ENCODE data around the gene MVD. TPM values are rescaled to one million over a fixed set of nuclear protein-coding genes. Genes with fewer than 3 reads are reported as not detected.

The MVD gene
- total and polyA plus RNA-seq, 2 of the 13 experiments (the other 11 are each of a cell fraction or from before 2014, with no cell fraction given) = 28.1 to 187 TPM

DNA sequence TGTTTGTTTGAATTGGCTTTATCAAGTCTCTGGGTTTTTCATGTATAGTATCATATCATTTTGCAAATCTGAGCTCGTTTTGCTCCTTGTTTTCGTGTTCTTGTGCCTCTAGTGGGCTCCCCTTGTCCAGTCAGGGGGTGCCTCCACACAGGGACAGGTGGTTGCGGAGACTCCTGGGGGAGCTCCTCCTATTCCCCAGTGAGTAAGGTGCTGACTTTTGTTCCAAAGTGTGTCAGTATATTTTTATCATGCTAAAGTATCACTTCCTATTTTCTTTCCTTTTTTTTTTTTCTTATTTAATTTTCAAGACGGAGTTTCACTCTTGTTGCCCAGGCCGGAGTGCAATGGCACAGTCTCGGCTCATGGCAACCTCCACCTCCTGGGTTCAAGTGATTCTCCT lies 54.8 kb downstream of the MVD start:
- no peak for DNase-seq (ENCODE audit: low spot score)
- BruUV-seq (replicated peaks) = no TSS peak
- intact Hi-C loops (cut with micrococcal nuclease; ENCODE audit: unreplicated experiment) = no loop called here
- H2AFZ ChIP-seq (ENCODE audit: low read length) = no peak overlapping the region
- no peaks in the 10 kb centered on the region for H3K79me2 ChIP-seq (ENCODE audit: insufficient read depth, low read length)
- no peak overlapping the region for H3K27ac ChIP-seq (ENCODE audit: extremely low read length, insufficient read depth, low read length)
- no peaks in the 10 kb centered on the region for H3K9me3 ChIP-seq (ENCODE audit: low read length)
- H3K4me2 ChIP-seq (ENCODE audit: low read depth, low read length) = no peak overlapping the region
- FAIRE-seq = no peak
- H3K4me3 ChIP-seq (replicated peaks in 1 of 3; ENCODE audit: insufficient read depth in 1 of 3, low read depth in 2 of 3, low read length in 3 of 3) = no peak overlapping the region
- H3K27me3 ChIP-seq (ENCODE audit: control insufficient read depth in 1 of 2, insufficient read depth in 2 of 2, low read length in 2 of 2) = no peaks in the 10 kb centered on the region
- in situ Hi-C loops (cut with HindIII; ENCODE audit: extremely low pct_ligation_motif_present, low pct_unique_long_range_greater_than_20kb) = no loop called here
- no peaks in the 10 kb centered on the region for H4K20me1 ChIP-seq (ENCODE audit: insufficient read depth, low read length)
- ATAC-seq = no peak
- peaks cover 33 to 76% of the 10 kb centered on the region in 2 experiments for H3K36me3 ChIP-seq (replicated peaks in 1 of 2; ENCODE audit: control insufficient read depth in 1 of 2, insufficient read depth in 2 of 2, low read length in 2 of 2)
- no peak overlapping the region for H3K9ac ChIP-seq (ENCODE audit: insufficient read depth, low read depth, low read length)
- CTCF ChIA-PET (ENCODE audit: low intra/inter-chr PET ratio, low total read pairs) = no interaction called here
- WGBS (ENCODE audit: low lambda C conversion rate) = 99% methylated on average over 6 of the region's 6 CpGs
- H3K4me1 ChIP-seq (ENCODE audit: insufficient read depth, low read length) = no peaks in the 10 kb centered on the region
- TF ChIP-seq ZNF839 (CRISPR knock-in tag; IDR thresholded peaks at IDR 0.05; ENCODE audit: borderline replicate concordance) (no peak), HNRNPK (IDR thresholded peaks at IDR 0.05; ENCODE audit: low read depth, low read length, poor library complexity, severe bottlenecking) (no peak), ZNF30 (CRISPR knock-in tag; IDR thresholded peaks at IDR 0.05) (no peak), DNMT1 (CRISPR knock-in tag; IDR thresholded peaks at IDR 0.05) (no peak), SOX13 (IDR thresholded peaks at IDR 0.05) (no peak), SOX13 (CRISPR knock-in tag; conservative IDR thresholded peaks at IDR 0.05 in 1 of 2, IDR thresholded peaks at IDR 0.05 in 1 of 2) (no peak), ZNF121 (CRISPR knock-in tag; IDR thresholded peaks at IDR 0.05) (no peak)
- TF ChIP-seq, protein P1, sequence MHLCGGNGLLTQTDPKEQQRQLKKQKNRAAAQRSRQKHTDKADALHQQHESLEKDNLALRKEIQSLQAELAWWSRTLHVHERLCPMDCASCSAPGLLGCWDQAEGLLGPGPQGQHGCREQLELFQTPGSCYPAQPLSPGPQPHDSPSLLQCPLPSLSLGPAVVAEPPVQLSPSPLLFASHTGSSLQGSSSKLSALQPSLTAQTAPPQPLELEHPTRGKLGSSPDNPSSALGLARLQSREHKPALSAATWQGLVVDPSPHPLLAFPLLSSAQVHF (CRISPR knock-in tag; IDR thresholded peaks at IDR 0.05) = no peak
- TF ChIP-seq, protein P2, sequence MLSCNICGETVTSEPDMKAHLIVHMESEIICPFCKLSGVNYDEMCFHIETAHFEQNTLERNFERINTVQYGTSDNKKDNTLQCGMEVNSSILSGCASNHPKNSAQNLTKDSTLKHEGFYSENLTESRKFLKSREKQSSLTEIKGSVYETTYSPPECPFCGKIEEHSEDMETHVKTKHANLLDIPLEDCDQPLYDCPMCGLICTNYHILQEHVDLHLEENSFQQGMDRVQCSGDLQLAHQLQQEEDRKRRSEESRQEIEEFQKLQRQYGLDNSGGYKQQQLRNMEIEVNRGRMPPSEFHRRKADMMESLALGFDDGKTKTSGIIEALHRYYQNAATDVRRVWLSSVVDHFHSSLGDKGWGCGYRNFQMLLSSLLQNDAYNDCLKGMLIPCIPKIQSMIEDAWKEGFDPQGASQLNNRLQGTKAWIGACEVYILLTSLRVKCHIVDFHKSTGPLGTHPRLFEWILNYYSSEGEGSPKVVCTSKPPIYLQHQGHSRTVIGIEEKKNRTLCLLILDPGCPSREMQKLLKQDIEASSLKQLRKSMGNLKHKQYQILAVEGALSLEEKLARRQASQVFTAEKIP (CRISPR knock-in tag; IDR thresholded peaks at IDR 0.05; ENCODE audit: borderline replicate concordance) = no peak
- POLR2A ChIA-PET = no interaction called here

Measured in HepG2 (cell line).